Lung (tissue), 12 donors: Measurements from ENCODE around the gene DCLRE1B. TPM values are rescaled to one million over a fixed set of nuclear protein-coding genes. Genes with fewer than 3 reads are reported as not detected.

Experiments
- ATAC-seq: fragments of 200-7000 bp; cut with Tn5 transposase; one replicate; pipeline ENCODE4 v1.9.1; 2020; ENCODE audit warnings: moderate number of reproducible peaks; ENCODE audit not compliant: insufficient read depth, low FRiP score
- DNase-seq, 3 donors: peaks; one replicate each; pipeline ENCODE4 v3.0.0-alpha.2; 2013 to 2017
- H3K27ac ChIP-seq, 2 donors: one replicate each; pipeline ENCODE4 v1.5.1; 2013; ENCODE audit warnings: mild to moderate bottlenecking in 2 of 2, moderate library complexity in 2 of 2, control low read depth in 1 of 2, inconsistent platforms in 1 of 2, low read depth in 1 of 2, low read length in 1 of 2
- H3K27me3 ChIP-seq, 3 donors: one replicate each; pipeline ENCODE4 v1.5.1; 2013; ENCODE audit warnings: low read length in 2 of 3; ENCODE audit not compliant: control insufficient read depth in 3 of 3, insufficient read depth in 3 of 3
- H3K36me3 ChIP-seq, 4 donors: one replicate each; pipeline ENCODE4 v1.5.1; 2013; ENCODE audit warnings: low read length in 4 of 4, mild to moderate bottlenecking in 1 of 4, moderate library complexity in 1 of 4; ENCODE audit not compliant: control insufficient read depth in 4 of 4, insufficient read depth in 4 of 4
- H3K4me1 ChIP-seq, 5 donors: one replicate each; pipeline ENCODE4 v1.5.1; 2013; ENCODE audit warnings: low read length in 5 of 5, mild to moderate bottlenecking in 2 of 5, moderate library complexity in 1 of 5; ENCODE audit not compliant: control insufficient read depth in 5 of 5, insufficient read depth in 5 of 5
- H3K4me3 ChIP-seq: one replicate; pipeline ENCODE4 v1.5.1; 2013; ENCODE audit warnings: mild to moderate bottlenecking, control low read depth, moderate library complexity
- H3K9ac ChIP-seq, 2 donors: one replicate each; pipeline ENCODE4 v1.5.1; 2013; ENCODE audit warnings: low read length in 2 of 2, control low read depth in 1 of 2; ENCODE audit not compliant: insufficient read depth in 1 of 2
- H3K9me3 ChIP-seq, 4 donors: one replicate each; pipeline ENCODE4 v1.5.1; 2013; ENCODE audit warnings: low read length in 3 of 4, mild to moderate bottlenecking in 1 of 4, moderate library complexity in 1 of 4; ENCODE audit not compliant: control insufficient read depth in 4 of 4, insufficient read depth in 3 of 4
- CTCF ChIP-seq: IDR thresholded peaks from 2 replicates; pipeline ENCODE4 v1.5.1; 2012; ENCODE audit warnings: mild to moderate bottlenecking; ENCODE audit errors: control extremely low read depth, extremely low read depth
- WGBS, 2 donors: extraction: QIAGEN DNeasy Blood & Tissue Kit; methylation state at CpG; one replicate each; pipeline ENCODE4 v1.1.7; 2013; 5-methylcytosine and 5-hydroxymethylcytosine counted together
- polyA plus RNA-seq, 2 donors: library from polyadenylated mRNA; stranded (reverse); fragments of 200-250 nt; gene quantifications; one replicate each; pipeline ENCODE4 v1.2.1, GENCODE V29; 2013
- total RNA-seq, 2 donors: library from RNA; depleted of rRNA in 1 of 2; stranded (reverse); fragments of >200 nt in 1 of 2; gene quantifications; one replicate each; pipeline ENCODE4 v1.2.1, GENCODE V29; 2014 to 2021
- donor health status: control.
- donor health status: control.
- donor health status: Bipolar disorder and iron deficiency.
- donor health status: healthy.
- donor health status: DM: yes; HTN: yes; CAD: no.

The DCLRE1B gene
- total and polyA plus RNA-seq, 4 donors = 2.6 to 7.8 (median 5.2) TPM

DNA sequence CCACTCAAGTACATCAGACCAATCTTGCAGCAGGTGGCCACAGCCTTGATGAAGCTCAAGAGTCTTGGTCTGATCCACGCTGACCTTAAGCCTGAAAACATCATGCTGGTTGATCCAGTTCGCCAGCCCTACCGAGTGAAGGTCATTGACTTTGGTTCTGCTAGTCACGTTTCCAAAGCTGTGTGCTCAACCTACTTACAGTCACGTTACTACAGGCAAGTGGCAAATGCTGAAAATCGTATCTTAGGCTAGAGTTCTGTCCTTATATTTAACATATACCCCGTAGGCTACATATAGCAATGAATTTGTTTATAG lies 36.1 kb downstream of the DCLRE1B start:
- ATAC-seq = no peak
- Histone ChIP-seq H3K36me3 (peaks cover 9 to 22% (median 13%) of the 10 kb centered on the region in 4 donors), H3K4me1 (peaks cover 0 to 14% (median 8%) of the 10 kb centered on the region in 5 donors), H3K9me3 (no peaks in the 10 kb centered on the region), H3K4me3 (no peak overlapping the region), H3K9ac (no peak overlapping the region), H3K27ac (no peak overlapping the region), H3K27me3 (no peaks in the 10 kb centered on the region)
- no peak for TF ChIP-seq CTCF
- 82 to 85% methylated on average over 7 of the region's 7 CpGs for WGBS, 2 donors
- no peak for DNase-seq

DNA sequence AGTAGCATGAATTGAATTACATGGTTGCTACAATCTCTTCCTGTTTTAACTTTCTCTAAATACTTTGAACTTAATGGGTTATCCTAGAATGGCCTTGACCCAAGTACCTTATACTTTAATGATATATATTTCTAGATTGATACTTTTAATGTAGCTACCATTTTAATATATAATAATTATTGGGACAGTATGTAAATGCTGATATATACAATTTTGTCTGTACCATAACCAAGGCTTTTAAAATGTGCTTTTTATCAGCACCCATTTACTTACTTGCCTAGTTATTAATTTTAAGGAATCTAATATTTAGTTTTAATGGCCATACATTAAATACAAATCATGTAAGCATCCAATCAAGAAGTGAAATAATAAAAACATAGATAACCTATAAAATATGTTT lies 37.4 kb downstream of the DCLRE1B start:
- ATAC-seq (no peak), DNase-seq (no peak)
- H3K36me3 ChIP-seq = peaks cover 9 to 22% (median 13%) of the 10 kb centered on the region in 4 donors
- no peaks in the 10 kb centered on the region for H3K27me3 ChIP-seq
- H3K4me1 ChIP-seq = peaks cover 10 to 21% (median 13%) of the 10 kb centered on the region in 5 donors
- H3K27ac ChIP-seq = no peak overlapping the region
- no peaks in the 10 kb centered on the region for H3K9me3 ChIP-seq
- no peak overlapping the region for H3K9ac ChIP-seq
- H3K4me3 ChIP-seq = no peak overlapping the region
- TF ChIP-seq CTCF = no peak

GRCh38 chr1:113943028-113943811 lies 38.1 kb downstream of the DCLRE1B start:
- H3K9me3 ChIP-seq = no peaks in the 10 kb centered on the region
- no peak for TF ChIP-seq CTCF
- H3K36me3 ChIP-seq = peaks cover 9 to 22% (median 13%) of the 10 kb centered on the region in 4 donors
- H3K4me1 ChIP-seq = peaks cover 7 to 27% (median 16%) of the 10 kb centered on the region in 5 donors
- DNase-seq (no peak), ATAC-seq (no peak)
- no peak overlapping the region for H3K4me3 ChIP-seq
- H3K27me3 ChIP-seq = no peaks in the 10 kb centered on the region
- H3K9ac ChIP-seq = no peak overlapping the region
- H3K27ac ChIP-seq = no peak overlapping the region

DNA sequence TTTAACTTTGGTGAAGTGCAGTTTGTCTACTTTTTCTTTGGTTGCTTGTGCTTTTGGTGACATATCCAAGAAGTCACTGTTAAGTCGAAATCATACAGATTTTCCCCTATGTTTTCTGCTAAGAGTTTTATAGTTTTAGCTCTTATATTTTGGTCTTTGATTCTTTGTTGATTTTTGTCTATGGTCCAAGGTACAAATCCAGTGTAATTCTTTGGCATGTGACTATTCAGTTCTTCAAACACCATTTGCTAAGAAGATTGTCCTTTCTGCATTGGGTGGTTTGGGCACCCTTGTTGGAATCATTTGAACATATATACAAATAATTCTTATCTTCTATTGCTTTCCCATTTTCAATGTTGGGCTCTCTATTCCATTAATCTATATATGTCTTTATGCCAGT lies 40.2 kb downstream of the DCLRE1B start:
- no peak for DNase-seq
- Histone ChIP-seq H3K4me1 (peaks cover 8 to 29% (median 13%) of the 10 kb centered on the region in 5 donors), H3K9ac (no peak overlapping the region), H3K27ac (no peak overlapping the region), H3K27me3 (no peaks in the 10 kb centered on the region), H3K4me3 (no peak overlapping the region), H3K36me3 (peaks cover 7 to 22% (median 12%) of the 10 kb centered on the region in 4 donors), H3K9me3 (no peaks in the 10 kb centered on the region)
- 100% methylated on average over 1 of the region's 1 CpG for WGBS, 2 donors
- ATAC-seq = no peak
- no peak for TF ChIP-seq CTCF
